Stimulated activated CD8-positive, alpha-beta memory T cell treated with anti-CD3 and anti-CD28 coated beads, Interleukin-7, amount 100 ng/mL, for 4 hours (primary cell): ENCODE data around the gene FBXL7.

Experiments
- DNase-seq, 2 donors: peaks; one replicate each; pipeline ENCODE4 v3.0.0-alpha.2; 2020; ENCODE audit warnings: low read depth in 2 of 2

FBXL7 gene

DNA sequence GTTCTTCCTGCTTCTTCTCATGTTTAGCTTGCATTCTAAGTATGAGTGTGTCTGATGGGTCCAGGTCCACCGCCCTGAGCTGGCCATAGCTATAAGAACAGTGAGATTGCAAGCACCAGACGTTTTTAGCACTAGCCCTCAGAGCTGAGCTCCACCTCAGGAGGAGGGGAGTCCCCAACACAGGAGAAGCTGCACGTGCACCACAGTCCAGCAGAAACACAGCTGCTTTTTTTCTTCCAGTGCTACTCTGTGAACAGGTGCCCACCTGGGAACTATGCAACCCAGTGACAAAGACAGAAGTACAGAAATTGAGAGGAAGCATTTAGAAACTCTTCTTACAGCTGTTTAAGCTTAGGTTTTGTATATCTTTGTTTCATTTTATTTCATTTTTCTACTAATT lies 380.2 kb downstream of the FBXL7 start:
- no peak for DNase-seq

- DNase-seq: no peak
These were observed 385.2 kb downstream of the FBXL7 start for GRCh38 chr5:15885156-15885555.

- DNase-seq: no peak
These were observed 386.2 kb downstream of the FBXL7 start for GRCh38 chr5:15886156-15886555.

DNA sequence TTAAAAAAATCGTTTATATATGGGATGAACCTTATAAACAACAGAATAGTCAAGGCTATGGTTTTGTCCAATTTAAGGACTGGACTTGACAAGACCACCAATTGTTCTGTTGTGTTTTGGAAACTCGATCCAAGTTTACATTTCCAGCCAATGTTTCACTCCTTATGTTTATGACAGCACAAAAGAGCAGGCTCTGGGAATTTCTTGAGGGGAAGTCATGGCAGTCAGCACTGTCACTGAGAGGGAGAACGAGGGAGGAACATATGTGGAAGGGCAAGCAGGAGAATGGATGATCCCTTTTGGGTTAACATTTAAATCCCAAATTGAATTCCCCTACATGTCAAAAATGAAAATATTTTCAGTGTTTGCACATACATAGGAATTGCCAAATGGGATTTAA lies 387.1 kb downstream of the FBXL7 start:
- DNase-seq: no peak

DNA sequence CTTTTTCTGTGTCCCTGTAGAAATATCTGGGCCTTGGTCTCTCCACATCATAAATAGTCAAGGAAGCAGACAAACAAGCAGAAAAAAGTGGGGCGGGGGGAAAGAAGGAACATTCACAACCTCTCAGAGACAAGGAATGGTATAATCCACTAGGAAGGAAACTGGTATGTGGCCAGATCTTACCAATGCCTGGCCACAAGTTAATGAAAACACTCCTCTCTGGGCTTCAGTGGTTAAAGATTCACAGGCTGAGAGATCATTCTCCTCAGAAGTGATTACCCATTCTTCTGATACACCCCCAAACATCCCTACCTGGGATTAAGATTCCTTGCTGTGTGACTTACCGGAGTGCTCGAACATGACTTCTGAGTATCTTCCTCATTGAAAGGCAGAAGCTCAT lies 389.0 kb downstream of the FBXL7 start:
- DNase-seq: no peak

- no peak for DNase-seq
These were observed 393.9 kb downstream of the FBXL7 start for GRCh38 chr5:15893866-15894265.

DNA sequence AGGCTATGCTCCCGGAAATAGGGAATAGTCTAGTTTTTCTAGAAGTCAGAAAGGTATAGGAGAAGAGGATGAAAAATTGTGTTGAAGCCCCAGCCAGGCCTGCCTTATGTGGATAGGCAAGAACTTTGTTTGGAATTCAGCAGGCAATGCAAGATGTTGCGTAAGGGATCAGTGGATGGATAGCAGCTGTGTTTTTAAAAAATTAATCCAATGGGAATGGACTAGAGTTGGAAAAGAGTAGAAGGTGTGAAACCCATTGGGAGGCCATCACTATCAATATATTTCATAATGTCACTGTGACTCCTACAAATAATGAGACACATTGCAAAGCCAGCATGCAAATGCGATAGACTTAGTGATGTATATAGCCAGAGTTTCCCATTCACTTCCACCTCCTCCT lies 397.7 kb downstream of the FBXL7 start:
- DNase-seq: no peak

DNA sequence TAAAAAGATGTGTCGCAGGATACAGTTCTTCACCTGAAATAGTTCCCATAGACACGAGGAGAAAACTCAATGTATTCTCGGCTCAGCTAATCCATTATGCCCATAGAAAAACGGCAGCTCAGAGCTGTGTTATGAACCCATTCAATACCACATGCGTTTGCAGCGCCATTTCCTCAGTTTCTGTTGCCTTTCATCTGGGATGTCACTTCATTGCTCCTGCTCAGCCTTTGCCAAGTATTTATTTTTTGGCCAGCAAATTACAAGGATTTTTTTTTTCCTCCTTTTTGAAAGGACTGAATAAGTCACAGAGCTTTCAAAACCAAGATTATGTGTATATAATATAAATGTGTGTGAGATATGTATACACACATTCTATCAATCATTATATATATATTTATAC lies 398.7 kb downstream of the FBXL7 start:
- DNase-seq: no peak

GRCh38 chr5:15899481-15899880 lies 399.5 kb downstream of the FBXL7 start:
- DNase-seq: no peak

DNA sequence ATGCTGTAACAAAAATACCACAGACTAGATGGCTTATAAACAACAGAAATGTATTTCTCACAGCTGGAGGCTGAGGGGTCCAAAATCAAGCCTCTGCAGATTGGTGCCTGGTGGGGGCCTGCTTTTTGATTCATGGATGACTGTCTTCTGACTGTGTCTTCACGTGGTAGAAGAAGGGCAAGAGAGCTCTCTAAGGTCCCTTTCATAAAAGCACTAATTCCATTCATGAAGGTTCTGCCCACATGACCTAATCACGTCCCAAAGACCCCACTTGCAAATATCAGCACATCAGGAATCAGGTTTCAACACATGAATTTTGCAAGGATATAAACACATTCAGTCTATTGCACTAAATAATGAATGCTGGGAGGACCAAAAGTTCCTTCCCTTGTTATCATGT lies 401.2 kb downstream of the FBXL7 start:
- DNase-seq: no peak

GRCh38 chr5:15902066-15902465 lies 402.1 kb downstream of the FBXL7 start:
- DNase-seq: no peak

DNA sequence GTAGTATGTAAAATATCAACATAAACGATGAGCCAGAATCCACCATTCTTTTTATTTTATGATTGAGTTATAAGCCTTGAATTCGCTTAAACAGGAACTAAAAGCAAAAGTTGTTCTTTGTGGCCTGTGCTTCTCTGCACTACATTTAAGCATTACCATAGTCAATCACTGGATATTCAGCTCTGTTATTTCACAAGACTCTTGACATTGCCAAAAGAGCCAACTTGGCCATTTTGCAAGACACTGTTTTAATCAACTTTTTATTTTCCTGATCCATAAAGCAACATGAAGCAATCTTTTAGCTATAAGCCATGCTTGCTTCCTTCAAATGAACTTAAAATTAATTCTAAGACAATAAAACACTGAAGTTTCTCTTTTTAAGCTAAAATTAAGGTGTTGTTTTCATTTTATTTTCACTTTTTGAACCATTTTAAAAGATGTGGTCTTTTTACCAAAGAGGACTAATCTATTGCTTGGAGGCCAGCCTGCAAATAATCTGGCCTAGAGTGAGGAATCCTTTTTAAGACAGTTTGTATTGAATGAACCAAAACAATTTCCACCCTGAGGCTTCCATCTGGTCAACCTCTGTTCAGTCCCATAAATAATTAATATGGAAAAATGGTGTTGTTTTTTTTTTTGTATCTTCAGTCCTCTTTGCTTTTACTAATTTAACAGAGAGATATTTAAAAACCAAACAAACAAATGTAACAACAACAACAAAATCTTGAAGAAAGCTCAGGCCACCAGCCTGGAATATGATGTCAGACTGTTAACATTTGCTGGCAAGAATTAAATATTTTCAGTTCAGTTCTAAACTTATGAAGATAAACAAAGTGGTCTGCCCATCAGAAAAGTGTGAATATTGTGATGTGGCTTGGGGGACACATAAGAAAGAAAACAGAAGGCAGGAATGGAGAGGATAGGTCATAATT lies 405.2 kb downstream of the FBXL7 start:
- no peak for DNase-seq

DNA sequence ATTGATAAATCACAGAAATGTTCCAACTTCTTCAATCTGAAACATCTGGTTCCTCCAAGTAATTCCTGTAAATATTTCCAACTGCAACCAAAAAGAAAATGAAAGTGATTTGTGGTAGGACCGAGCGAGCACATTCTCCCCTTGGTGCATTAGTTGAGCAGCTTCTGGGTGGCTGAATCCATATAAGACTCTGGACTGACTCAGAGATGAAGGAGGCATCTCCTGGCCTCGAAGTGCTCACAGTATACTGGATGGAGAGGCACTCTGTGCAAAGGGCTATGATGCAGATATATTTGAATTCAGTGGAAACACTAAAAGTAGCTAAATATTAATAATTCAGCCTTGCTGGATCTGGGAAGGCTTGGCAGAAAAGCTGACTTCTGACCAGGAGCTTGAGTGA lies 414.7 kb downstream of the FBXL7 start:
- no peak for DNase-seq

GRCh38 chr5:15926586-15926985 lies 426.6 kb downstream of the FBXL7 start:
- no peak for DNase-seq

DNA sequence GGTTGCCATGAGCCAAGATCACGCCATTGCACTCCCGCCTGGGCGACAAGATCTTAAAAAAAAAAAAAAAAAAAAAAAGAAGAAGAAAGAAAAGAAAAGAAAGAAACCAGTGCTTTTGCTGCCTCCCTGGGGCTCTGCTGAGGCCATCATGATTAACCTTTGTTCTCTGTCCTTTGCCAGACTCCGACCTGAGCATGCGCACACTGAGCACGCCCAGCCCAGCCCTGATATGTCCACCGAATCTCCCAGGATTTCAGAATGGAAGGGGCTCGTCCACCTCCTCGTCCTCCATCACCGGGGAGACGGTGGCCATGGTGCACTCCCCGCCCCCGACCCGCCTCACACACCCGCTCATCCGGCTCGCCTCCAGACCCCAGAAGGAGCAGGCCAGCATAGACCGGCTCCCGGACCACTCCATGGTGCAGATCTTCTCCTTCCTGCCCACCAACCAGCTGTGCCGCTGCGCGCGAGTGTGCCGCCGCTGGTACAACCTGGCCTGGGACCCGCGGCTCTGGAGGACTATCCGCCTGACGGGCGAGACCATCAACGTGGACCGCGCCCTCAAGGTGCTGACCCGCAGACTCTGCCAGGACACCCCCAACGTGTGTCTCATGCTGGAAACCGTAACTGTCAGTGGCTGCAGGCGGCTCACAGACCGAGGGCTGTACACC lies 427.9 kb downstream of the FBXL7 start:
- DNase-seq: no peak

DNA sequence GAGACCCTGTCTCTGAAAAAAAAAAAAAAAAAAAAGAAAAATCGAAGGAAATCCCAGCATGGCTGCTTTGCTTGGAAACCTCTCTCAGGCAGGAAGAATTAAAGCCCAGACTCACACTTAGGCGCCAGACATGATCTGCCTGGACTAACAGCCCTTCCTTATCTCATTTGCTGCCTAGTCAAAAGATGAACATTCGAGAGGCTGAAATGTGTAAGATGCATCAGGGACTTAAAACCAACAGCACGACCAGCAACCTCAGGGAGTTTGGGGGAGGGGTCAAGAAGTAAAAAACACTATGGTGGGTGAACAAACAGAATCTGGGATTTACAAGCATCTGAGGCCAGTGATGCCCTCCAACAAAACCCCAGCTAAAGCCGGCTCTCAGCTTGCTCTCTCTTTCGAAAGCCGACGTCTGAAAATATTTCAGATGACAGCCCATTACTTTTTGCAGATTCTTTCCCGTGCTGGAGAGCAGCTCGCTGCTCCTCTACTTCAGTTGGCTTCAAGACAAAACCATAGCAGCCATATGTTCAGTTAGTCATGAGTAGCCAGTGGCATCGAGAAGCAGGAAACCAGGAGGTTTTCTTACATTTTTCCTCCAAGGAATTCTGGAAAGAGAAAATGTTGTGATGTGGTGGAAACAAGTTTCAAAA lies 429.8 kb downstream of the FBXL7 start:
- no peak for DNase-seq

DNA sequence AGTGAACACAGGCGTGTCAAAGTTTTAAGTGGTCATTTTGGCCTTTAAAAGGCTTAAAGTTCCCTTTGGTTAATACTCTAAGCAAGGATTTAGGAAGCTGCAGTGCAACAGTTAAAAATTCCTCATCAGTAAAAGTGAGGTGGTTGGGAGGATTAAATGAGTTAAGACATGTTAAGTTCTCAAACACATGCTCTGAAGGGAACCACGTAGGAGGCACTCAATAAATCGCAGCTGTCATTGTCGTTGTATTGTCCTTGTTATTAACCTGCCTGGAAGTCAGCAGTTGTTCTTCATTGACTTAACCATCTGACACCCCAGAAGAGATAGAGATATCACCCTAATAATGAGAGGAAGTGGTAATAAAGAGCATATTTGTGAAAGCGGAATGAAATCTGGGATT lies 432.1 kb downstream of the FBXL7 start:
- DNase-seq: no peak

DNA sequence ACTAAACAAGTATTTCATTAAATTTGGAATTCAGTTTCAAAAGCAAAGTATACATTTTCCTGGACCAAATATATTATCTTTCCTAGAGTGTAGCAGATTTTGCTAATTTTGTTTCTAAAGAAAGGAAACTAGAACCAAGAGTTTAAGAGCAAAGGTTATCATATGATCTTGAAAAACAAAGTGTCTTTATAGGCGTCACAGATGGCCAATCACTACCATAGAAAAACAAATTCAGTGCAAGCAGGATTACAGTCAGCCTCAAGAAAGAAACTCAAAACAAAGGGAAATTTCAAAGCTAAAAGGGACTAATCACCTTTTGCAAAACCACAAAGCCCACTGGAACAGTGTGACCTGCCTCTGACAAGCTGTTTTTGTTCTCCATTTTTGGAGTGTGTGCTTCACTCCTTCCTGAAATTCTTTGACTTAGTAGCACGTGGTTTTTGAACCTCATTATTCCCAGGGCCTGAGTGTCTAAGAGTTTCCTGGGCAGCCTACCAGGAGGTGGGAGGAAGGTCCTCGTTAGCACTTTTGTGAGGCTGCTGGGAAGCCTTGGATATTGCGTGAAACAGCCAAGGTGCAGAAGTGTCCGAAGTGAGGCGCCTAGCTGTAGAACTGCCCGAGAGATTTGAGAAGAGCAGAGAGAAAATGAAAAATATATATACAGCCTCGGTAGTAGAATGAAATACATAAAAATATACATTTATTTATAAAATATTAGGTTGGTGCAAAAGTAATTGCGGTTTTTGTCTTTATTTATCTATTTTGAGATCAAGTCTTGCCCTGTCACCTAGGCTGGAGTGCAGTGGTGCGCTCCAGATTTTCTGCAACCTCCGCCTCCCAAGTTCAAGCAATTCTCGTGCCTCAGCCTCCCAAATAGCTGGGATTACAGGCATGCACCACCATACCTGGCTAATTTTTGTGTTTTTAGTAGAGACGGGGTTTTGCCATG lies 433.6 kb downstream of the FBXL7 start:
- DNase-seq: no peak

DNA sequence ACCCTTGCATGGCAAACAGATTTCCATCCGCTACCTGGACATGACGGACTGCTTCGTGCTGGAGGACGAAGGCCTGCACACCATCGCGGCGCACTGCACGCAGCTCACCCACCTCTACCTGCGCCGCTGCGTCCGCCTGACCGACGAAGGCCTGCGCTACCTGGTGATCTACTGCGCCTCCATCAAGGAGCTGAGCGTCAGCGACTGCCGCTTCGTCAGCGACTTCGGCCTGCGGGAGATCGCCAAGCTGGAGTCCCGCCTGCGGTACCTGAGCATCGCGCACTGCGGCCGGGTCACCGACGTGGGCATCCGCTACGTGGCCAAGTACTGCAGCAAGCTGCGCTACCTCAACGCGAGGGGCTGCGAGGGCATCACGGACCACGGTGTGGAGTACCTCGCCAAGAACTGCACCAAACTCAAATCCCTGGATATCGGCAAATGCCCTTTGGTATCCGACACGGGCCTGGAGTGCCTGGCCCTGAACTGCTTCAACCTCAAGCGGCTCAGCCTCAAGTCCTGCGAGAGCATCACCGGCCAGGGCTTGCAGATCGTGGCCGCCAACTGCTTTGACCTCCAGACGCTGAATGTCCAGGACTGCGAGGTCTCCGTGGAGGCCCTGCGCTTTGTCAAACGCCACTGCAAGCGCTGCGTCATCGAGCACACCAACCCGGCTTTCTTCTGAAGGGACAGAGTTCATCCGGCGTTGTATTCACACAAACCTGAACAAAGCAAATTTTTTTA lies 436.7 kb downstream of the FBXL7 start:
- no peak for DNase-seq

GRCh38 chr5:15937708-15938107 lies 437.7 kb downstream of the FBXL7 start:
- DNase-seq: no peak

DNA sequence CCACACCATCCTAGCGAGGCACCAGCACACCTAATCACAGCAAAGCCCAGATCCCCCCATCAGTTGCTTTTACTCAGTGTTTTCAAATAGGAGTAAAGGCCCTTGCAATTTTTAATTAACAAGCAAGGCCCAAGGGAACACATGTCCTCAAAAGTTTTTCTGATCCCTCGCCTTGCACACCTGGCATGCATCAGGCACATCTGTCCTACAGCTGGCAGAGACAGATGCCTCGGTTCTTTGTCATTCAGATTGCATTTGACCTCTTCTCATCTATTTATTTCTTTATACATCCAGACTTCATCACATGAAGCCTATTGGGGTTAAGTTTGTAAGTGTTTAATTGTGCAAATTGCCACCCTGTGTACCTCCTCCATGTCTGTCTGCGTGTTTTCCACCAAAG lies 438.2 kb downstream of the FBXL7 start:
- no peak for DNase-seq
